Glutamatergic neuron (in vitro differentiated cells): ENCODE data around the gene ATP5PD. TPM values are rescaled to one million over a fixed set of nuclear protein-coding genes. Genes with fewer than 3 reads are reported as not detected.
"Not testable (repeated sequence)": the region's sequence is repeated elsewhere in the genome, so short reads cannot be mapped to it uniquely, and the experiment has no call there.

Experiments used
- DNase-seq: peaks from one replicate; pipeline ENCODE4 v3.0.0; 2022
- H3K27ac Mint-ChIP-seq: one replicate; pipeline ENCODE4 v1.8.0; 2020; ENCODE audit warnings: mild to moderate bottlenecking, mixed read lengths, inconsistent platforms; ENCODE audit not compliant: unreplicated experiment
- H3K27me3 Mint-ChIP-seq: one replicate; pipeline ENCODE4 v1.8.0; 2020; ENCODE audit warnings: mild to moderate bottlenecking, moderate library complexity, mixed read lengths, inconsistent platforms; ENCODE audit not compliant: unreplicated experiment
- H3K36me3 Mint-ChIP-seq: one replicate; pipeline ENCODE4 v1.8.0; 2020; ENCODE audit warnings: mild to moderate bottlenecking, mixed read lengths, inconsistent platforms; ENCODE audit not compliant: unreplicated experiment
- H3K4me1 Mint-ChIP-seq: one replicate; pipeline ENCODE4 v1.8.0; 2020; ENCODE audit warnings: mild to moderate bottlenecking, low read depth, mixed read lengths, inconsistent platforms; ENCODE audit not compliant: unreplicated experiment
- H3K4me3 Mint-ChIP-seq: one replicate; pipeline ENCODE4 v1.8.0; 2020; ENCODE audit warnings: mild to moderate bottlenecking, mixed read lengths, inconsistent platforms; ENCODE audit not compliant: unreplicated experiment
- H3K9me3 Mint-ChIP-seq: one replicate; pipeline ENCODE4 v1.8.0; 2020; ENCODE audit warnings: mild to moderate bottlenecking, moderate library complexity, mixed read lengths, inconsistent platforms; ENCODE audit not compliant: unreplicated experiment
- total RNA-seq: library from RNA; stranded (reverse); fragmentation: NEBNext Ultra II Directional; extraction: Animal tissue kit (Norgen Biotek cat#: 25700); gene quantifications from one replicate; pipeline ENCODE4 v1.2.1, GENCODE V29; 2021; ENCODE audit not compliant: unreplicated experiment
- TF ChIP-seq, protein P1 (sequence below): fragments of 200-600 bp; sonication (generic); IDR thresholded peaks from one replicate; pipeline ENCODE4 v1.5.0; 2021; ENCODE audit not compliant: partially characterized antibody, unreplicated experiment

Gene ATP5PD
- total RNA-seq, 1 donor from 2014 or later: 139 TPM

DNA sequence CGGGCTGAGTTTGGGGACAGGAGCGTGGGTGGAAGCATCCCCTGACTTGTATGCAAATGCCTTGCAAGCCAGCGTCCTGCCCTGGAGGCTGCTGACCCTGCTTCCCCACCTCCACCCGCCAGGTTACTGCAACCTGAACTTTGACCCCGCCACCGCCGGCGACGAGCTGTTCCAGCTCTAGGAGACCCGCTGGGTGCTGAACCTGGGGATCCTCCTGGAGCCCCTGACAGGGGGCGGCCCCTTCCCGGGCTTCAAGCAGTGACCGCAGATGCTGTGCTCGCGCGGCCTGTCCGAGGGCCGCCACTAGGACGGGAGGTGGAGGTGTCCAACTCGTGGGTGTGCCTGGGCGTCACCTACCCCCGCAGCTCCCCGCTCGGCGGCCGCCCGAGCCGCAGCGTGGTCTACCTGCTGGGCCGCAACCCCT, 30.3 kb upstream of the ATP5PD start:
- Mint-ChIP-seq H3K9me3 (no peaks in the 10 kb centered on the region), H3K36me3 (no peaks in the 10 kb centered on the region), H3K27ac (no peak overlapping the region), H3K27me3 (peaks cover 12% of the 10 kb centered on the region), H3K4me1 (peaks cover 5% of the 10 kb centered on the region), H3K4me3 (no peak overlapping the region)
- TF ChIP-seq, protein P1, sequence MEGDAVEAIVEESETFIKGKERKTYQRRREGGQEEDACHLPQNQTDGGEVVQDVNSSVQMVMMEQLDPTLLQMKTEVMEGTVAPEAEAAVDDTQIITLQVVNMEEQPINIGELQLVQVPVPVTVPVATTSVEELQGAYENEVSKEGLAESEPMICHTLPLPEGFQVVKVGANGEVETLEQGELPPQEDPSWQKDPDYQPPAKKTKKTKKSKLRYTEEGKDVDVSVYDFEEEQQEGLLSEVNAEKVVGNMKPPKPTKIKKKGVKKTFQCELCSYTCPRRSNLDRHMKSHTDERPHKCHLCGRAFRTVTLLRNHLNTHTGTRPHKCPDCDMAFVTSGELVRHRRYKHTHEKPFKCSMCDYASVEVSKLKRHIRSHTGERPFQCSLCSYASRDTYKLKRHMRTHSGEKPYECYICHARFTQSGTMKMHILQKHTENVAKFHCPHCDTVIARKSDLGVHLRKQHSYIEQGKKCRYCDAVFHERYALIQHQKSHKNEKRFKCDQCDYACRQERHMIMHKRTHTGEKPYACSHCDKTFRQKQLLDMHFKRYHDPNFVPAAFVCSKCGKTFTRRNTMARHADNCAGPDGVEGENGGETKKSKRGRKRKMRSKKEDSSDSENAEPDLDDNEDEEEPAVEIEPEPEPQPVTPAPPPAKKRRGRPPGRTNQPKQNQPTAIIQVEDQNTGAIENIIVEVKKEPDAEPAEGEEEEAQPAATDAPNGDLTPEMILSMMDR: no peak
- no peak for DNase-seq

- no peak for DNase-seq
- TF ChIP-seq, protein P1: no peak
- peaks cover 10% of the 10 kb centered on the region for H3K27me3 Mint-ChIP-seq
- no peaks in the 10 kb centered on the region for H3K9me3 Mint-ChIP-seq
- no peak overlapping the region for H3K27ac Mint-ChIP-seq
- no peaks in the 10 kb centered on the region for H3K36me3 Mint-ChIP-seq
- peaks cover 5% of the 10 kb centered on the region for H3K4me1 Mint-ChIP-seq
- H3K4me3 Mint-ChIP-seq: no peak overlapping the region
Measured at GRCh38 chr17:75075597-75076336, 29.0 kb upstream of the ATP5PD start.

DNA sequence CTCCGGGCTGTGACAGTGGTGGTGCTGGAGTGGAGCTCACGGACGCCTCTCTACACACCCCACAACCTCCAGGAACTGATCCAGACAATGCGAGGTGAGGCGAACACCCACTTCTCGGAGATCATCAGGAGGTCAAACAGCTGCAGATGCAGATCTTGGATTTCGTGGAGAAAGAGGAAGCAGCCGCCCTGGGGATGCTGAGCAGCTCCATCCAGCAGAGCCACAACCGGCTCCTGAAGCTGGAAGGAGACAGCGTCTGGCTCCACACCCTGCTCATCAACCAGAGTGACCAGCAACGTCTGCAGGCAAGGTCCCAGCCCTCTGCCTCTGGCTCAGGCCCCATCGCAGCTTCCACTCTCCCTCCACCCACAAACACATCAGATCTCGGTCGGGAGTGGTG, 27.8 kb upstream of the ATP5PD start:
- peaks cover 5% of the 10 kb centered on the region for H3K4me1 Mint-ChIP-seq
- no peaks in the 10 kb centered on the region for H3K9me3 Mint-ChIP-seq
- no peak overlapping the region for H3K27ac Mint-ChIP-seq
- peaks cover 10% of the 10 kb centered on the region for H3K27me3 Mint-ChIP-seq
- H3K4me3 Mint-ChIP-seq: no peak overlapping the region
- H3K36me3 Mint-ChIP-seq: no peaks in the 10 kb centered on the region
- DNase-seq: no peak
- TF ChIP-seq, protein P1: no peak

DNA sequence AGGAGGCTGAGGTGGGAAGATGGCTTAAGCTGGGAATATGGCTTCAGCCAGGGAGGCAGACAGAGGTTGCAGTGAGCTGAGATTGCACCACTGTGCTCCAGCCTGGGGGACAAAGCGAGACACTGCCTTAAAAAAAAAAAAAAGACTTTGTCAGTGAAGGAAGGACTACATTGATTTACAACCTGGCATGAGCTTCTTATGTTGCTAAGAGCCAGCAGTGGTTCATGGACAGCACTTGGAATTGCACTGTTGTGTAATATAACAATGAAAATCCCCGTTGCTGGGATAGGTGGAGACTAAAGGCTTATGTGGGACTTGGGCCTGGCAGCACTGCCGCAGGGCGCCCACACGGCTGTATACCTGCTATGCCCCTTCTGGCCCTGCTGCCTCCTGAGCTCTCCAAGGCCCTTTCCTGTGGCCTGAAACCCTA, 26.9 kb upstream of the ATP5PD start:
- TF ChIP-seq, protein P1: no peak
- Mint-ChIP-seq H3K4me3 (no peak overlapping the region), H3K27me3 (peaks cover 10% of the 10 kb centered on the region), H3K36me3 (no peaks in the 10 kb centered on the region), H3K4me1 (no peaks in the 10 kb centered on the region), H3K27ac (no peak overlapping the region), H3K9me3 (no peaks in the 10 kb centered on the region)
- no peak for DNase-seq

DNA sequence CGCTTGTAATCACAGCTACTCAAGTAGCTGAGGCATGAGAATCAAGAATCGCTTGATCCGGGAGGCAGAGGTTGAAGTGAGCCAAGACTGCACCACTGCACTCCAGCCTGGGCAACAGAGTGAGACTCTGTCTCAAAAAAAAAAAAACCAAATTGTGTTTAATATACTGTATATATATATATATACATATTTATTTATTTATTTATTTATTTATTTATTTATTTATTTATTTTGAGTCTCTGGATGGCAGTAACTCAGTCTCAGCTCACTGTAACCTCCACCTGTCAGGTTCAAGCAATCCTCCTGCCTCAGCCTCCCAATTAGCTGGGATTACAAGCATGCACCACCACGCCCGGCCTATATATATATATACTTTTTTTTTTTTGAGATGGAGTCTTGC, 26.1 kb upstream of the ATP5PD start:
- H3K27me3 Mint-ChIP-seq, DNase-seq, H3K4me1 Mint-ChIP-seq, H3K9me3 Mint-ChIP-seq, H3K36me3 Mint-ChIP-seq, H3K4me3 Mint-ChIP-seq, H3K27ac Mint-ChIP-seq: not testable (repeated sequence)

DNA sequence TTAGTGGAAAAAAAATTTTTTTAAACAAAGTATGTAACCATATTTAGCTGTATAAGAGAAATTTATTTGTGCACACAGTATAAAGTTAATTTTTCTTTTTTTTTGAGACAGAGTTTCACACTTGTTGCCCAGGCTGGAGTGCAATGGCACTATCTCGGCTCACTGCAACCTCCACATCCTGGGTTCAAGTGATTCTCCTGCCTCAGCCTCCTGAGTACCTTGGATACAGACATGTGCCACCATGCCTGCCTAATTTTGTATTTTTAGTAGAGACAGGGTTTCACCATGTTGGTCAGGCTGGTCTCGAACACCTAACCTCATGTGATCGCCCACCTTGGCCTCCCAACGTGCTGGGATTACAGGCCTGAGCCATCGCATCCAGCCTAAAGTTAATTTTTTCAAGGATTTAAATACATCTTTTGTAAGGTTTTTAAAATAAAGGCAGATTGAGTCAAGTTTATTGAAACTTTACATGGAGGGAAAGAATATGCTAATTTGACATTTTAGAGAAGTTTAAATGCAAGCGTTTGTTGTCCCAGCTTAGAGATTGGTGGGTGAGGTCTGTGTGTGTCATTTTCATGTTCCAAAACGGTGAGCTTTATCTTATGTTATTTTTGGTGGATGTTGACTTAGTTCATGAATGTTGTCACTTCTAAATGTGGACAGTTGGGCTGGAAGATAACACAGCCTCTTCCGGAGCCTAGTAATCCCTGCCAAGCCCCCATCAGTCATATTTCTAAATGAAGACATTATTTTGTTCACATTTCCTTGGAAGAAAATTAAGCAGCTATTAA, 24.9 kb upstream of the ATP5PD start:
- H3K36me3 Mint-ChIP-seq, H3K4me1 Mint-ChIP-seq, H3K4me3 Mint-ChIP-seq, DNase-seq, H3K9me3 Mint-ChIP-seq, H3K27me3 Mint-ChIP-seq, H3K27ac Mint-ChIP-seq: not testable (repeated sequence)
